H9 (cell line): ENCODE data around the gene CCDC186. TPM values are rescaled to one million over a fixed set of nuclear protein-coding genes. Genes with fewer than 3 reads are reported as not detected.

Experiments
- DNase-seq: peaks from one replicate; pipeline ENCODE4 v3.0.0-alpha.2; 2017
- H2AFZ ChIP-seq: one replicate; pipeline ENCODE4 v1.6.1; 2013; ENCODE audit warnings: mild to moderate bottlenecking, low read length, control low read depth, moderate library complexity
- H2AK5ac ChIP-seq: 2 replicates; pipeline ENCODE4 v1.6.1; 2013; ENCODE audit warnings: low read length, control low read depth, mixed read lengths; ENCODE audit not compliant: insufficient read length
- H2BK120ac ChIP-seq: one replicate; pipeline ENCODE4 v1.6.1; 2013; ENCODE audit warnings: low read depth, mild to moderate bottlenecking, low read length, control low read depth, inconsistent platforms; ENCODE audit not compliant: poor library complexity, severe bottlenecking
- H2BK12ac ChIP-seq: 2 replicates; pipeline ENCODE4 v1.6.1; 2013; ENCODE audit warnings: low read length, control low read depth, mixed read lengths, low read depth; ENCODE audit not compliant: insufficient read length
- H2BK15ac ChIP-seq: 2 replicates; pipeline ENCODE4 v1.6.1; 2013; ENCODE audit warnings: low read depth, low read length, control low read depth
- H2BK20ac ChIP-seq: one replicate; pipeline ENCODE4 v1.6.1; 2013; ENCODE audit warnings: low read depth, mild to moderate bottlenecking, low read length, control low read depth, inconsistent platforms; ENCODE audit not compliant: poor library complexity, severe bottlenecking
- H2BK5ac ChIP-seq: 2 replicates; pipeline ENCODE4 v1.6.1; 2013; ENCODE audit warnings: low read length, control low read depth, mixed read lengths; ENCODE audit not compliant: insufficient read length
- H3K14ac ChIP-seq: 2 replicates; pipeline ENCODE4 v1.6.1; 2013; ENCODE audit warnings: low read length, control low read depth; ENCODE audit not compliant: insufficient read depth
- H3K18ac ChIP-seq: 2 replicates; pipeline ENCODE4 v1.6.1; 2013; ENCODE audit warnings: low read depth, mild to moderate bottlenecking, mixed read lengths, low read length, control low read depth; ENCODE audit not compliant: insufficient read length
- H3K23ac ChIP-seq: 2 replicates; pipeline ENCODE4 v1.6.1; 2013; ENCODE audit warnings: low read length, control low read depth, mixed read lengths, low read depth; ENCODE audit not compliant: insufficient read length
- H3K23me2 ChIP-seq: 2 replicates; pipeline ENCODE4 v1.6.1; 2013; ENCODE audit warnings: low read depth, mild to moderate bottlenecking, mixed read lengths, low read length, control low read depth; ENCODE audit not compliant: insufficient read length, poor library complexity, severe bottlenecking
- H3K27ac ChIP-seq: 2 replicates; pipeline ENCODE4 v1.5.1; 2013; ENCODE audit warnings: low read length, control low read depth, mixed read lengths, low read depth; ENCODE audit not compliant: insufficient read length
- H3K27me3 ChIP-seq: 2 replicates; pipeline ENCODE4 v1.6.1; 2013; ENCODE audit warnings: low read length, control low read depth, inconsistent platforms; ENCODE audit not compliant: insufficient read depth
- H3K4ac ChIP-seq: 2 replicates; pipeline ENCODE4 v1.6.1; 2013; ENCODE audit warnings: low read depth, mild to moderate bottlenecking, control low read depth, inconsistent platforms, low read length, moderate library complexity
- H3K4me1 ChIP-seq: 2 replicates; pipeline ENCODE4 v1.6.1; 2013; ENCODE audit warnings: low read length, control low read depth, inconsistent platforms; ENCODE audit not compliant: insufficient read depth
- H3K4me2 ChIP-seq: 2 replicates; pipeline ENCODE4 v1.6.1; 2013; ENCODE audit warnings: low read length, control low read depth, mixed read lengths; ENCODE audit not compliant: insufficient read length, insufficient read depth
- H3K56ac ChIP-seq: 2 replicates; pipeline ENCODE4 v1.6.1; 2013; ENCODE audit warnings: low read depth, mild to moderate bottlenecking, mixed read lengths, low read length, control low read depth; ENCODE audit not compliant: insufficient read length
- H3K79me1 ChIP-seq: 2 replicates; pipeline ENCODE4 v1.6.1; 2013; ENCODE audit warnings: low read depth, mild to moderate bottlenecking, moderate library complexity, low read length, control low read depth, inconsistent platforms; ENCODE audit not compliant: insufficient read depth, poor library complexity, severe bottlenecking
- H3K79me2 ChIP-seq: 2 replicates; pipeline ENCODE4 v1.6.1; 2013; ENCODE audit warnings: low read length, control low read depth, inconsistent platforms; ENCODE audit not compliant: insufficient read depth
- H3K9ac ChIP-seq: 2 replicates; pipeline ENCODE4 v1.6.1; 2013; ENCODE audit warnings: low read length, control low read depth, mixed read lengths; ENCODE audit not compliant: insufficient read length; ENCODE audit errors: extremely low read depth
- H3K9me3 ChIP-seq: one replicate; pipeline ENCODE4 v1.6.1; 2013; ENCODE audit warnings: low read depth, low read length, inconsistent platforms; ENCODE audit not compliant: control insufficient read depth
- H3T11ph ChIP-seq: one replicate; pipeline ENCODE4 v1.6.1; 2013; ENCODE audit warnings: mild to moderate bottlenecking, low read length, control low read depth, inconsistent platforms
- H4K20me1 ChIP-seq: one replicate; pipeline ENCODE4 v1.6.1; 2013; ENCODE audit not compliant: control insufficient read depth, insufficient read length, insufficient read depth
- H4K5ac ChIP-seq: 2 replicates; pipeline ENCODE4 v1.6.1; 2013; ENCODE audit warnings: low read depth, mild to moderate bottlenecking, mixed read lengths, low read length, control low read depth; ENCODE audit not compliant: insufficient read length
- H4K8ac ChIP-seq: replicated peaks from 2 replicates; pipeline ENCODE4 v1.6.1; 2013; ENCODE audit warnings: low read length, control low read depth, mixed read lengths, low read depth; ENCODE audit not compliant: insufficient read length
- H4K91ac ChIP-seq: 2 replicates; pipeline ENCODE4 v1.6.1; 2013; ENCODE audit warnings: low read depth, mild to moderate bottlenecking, moderate library complexity, mixed read lengths, low read length, control low read depth; ENCODE audit not compliant: insufficient read length
- H3K27ac Mint-ChIP-seq, 3 experiments: 2 replicates in 2 of 3; 3 replicates in 1 of 3; pipeline ENCODE4 v1.8.0; 2020 to 2021; ENCODE audit warnings: mixed read lengths in 3 of 3, mild to moderate bottlenecking in 1 of 3, moderate library complexity in 1 of 3
- H3K27me3 Mint-ChIP-seq: 2 replicates; pipeline ENCODE4 v1.8.0; 2021; ENCODE audit warnings: low read depth, mild to moderate bottlenecking, moderate library complexity, mixed read lengths
- H3K36me3 Mint-ChIP-seq, 3 experiments: 2 replicates in 2 of 3; 3 replicates in 1 of 3; pipeline ENCODE4 v1.8.0; 2020 to 2021; ENCODE audit warnings: low read depth in 3 of 3, mixed read lengths in 3 of 3; ENCODE audit not compliant: insufficient read depth in 1 of 3
- H3K4me1 Mint-ChIP-seq, 2 experiments: 2 replicates each; pipeline ENCODE4 v1.8.0; 2020; ENCODE audit warnings: mixed read lengths in 2 of 2
- H3K4me3 Mint-ChIP-seq, 2 experiments: 2 replicates in 1 of 2; 3 replicates in 1 of 2; pipeline ENCODE4 v1.8.0; 2020 to 2021; ENCODE audit warnings: mild to moderate bottlenecking in 2 of 2, mixed read lengths in 2 of 2, moderate library complexity in 1 of 2
- H3K9me3 Mint-ChIP-seq, 2 experiments: 2 replicates in 1 of 2; 3 replicates in 1 of 2; pipeline ENCODE4 v1.8.0; 2020; ENCODE audit warnings: mild to moderate bottlenecking in 2 of 2, mixed read lengths in 2 of 2, moderate library complexity in 1 of 2
- CTCF ChIP-seq: fragments of 200-600 bp; sonication (generic); conservative IDR thresholded peaks from 3 replicates; pipeline ENCODE4 v1.8.0; 2021; ENCODE audit warnings: antibody characterized with exemption, mild to moderate bottlenecking
- WGBS: extraction: QIAGEN DNeasy Blood & Tissue Kit; methylation state at CpG from one replicate; pipeline ENCODE4 v1.1.7; 2013; ENCODE audit warnings: missing lambda C conversion rate, low lambda C conversion rate, mixed read lengths; ENCODE audit not compliant: insufficient read length; ENCODE audit errors: extremely low coverage; 5-methylcytosine and 5-hydroxymethylcytosine counted together
- total RNA-seq: library from RNA; stranded (reverse); gene quantifications from 2 replicates; pipeline ENCODE4 v1.2.1, GENCODE V29; 2021

The CCDC186 gene
- total RNA-seq, 1 experiment from 2014 or later: 16.7 TPM

- Histone ChIP-seq H3K27ac (no peak overlapping the region), H4K8ac (no peak overlapping the region), H4K5ac (no peak overlapping the region), H3K14ac (no peak overlapping the region), H3K79me2 (no peaks in the 10 kb centered on the region), H3T11ph (no peak overlapping the region), H3K56ac (no peak overlapping the region), H2AFZ (no peak overlapping the region), H3K79me1 (no peaks in the 10 kb centered on the region), H4K91ac (no peak overlapping the region), H3K9me3 (no peaks in the 10 kb centered on the region), H4K20me1 (no peaks in the 10 kb centered on the region), H2BK12ac (no peak overlapping the region), H3K23ac (no peak overlapping the region), H3K4me2 (no peak overlapping the region), H3K4ac (no peak overlapping the region), H3K18ac (no peak overlapping the region), H3K27me3 (no peaks in the 10 kb centered on the region), H2BK15ac (no peak overlapping the region), H2BK20ac (no peak overlapping the region), H3K9ac (no peak overlapping the region), H3K4me1 (no peaks in the 10 kb centered on the region), H2BK5ac (no peak overlapping the region), H2AK5ac (no peak overlapping the region), H3K23me2 (no peaks in the 10 kb centered on the region), H2BK120ac (no peak overlapping the region)
- no peaks in the 10 kb centered on the region for H3K9me3 Mint-ChIP-seq
- no peak overlapping the region for H3K4me3 Mint-ChIP-seq
- no peak for DNase-seq
- no peak for TF ChIP-seq CTCF
- no peaks in the 10 kb centered on the region; a peak in 1 of 7 replicates for H3K36me3 Mint-ChIP-seq
- no peak overlapping the region for H3K27ac Mint-ChIP-seq
- peaks cover 5% of the 10 kb centered on the region for H3K27me3 Mint-ChIP-seq
- H3K4me1 Mint-ChIP-seq: peaks cover 16 to 17% of the 10 kb centered on the region in 2 experiments
- WGBS: no CpG with 5 or more reads among the region's 8 CpGs
Measured at GRCh38 chr10:114179747-114180146, 5.7 kb upstream of the CCDC186 start.
